Head of caudate nucleus (tissue), 42 donors: ENCODE results near the gene SUSD3.
A peak's percentile ranks its signal among the peaks of the same experiment; 100 is the strongest.
"Not testable (repeated sequence)": the region's sequence is repeated elsewhere in the genome, so short reads cannot be mapped to it uniquely, and the experiment has no call there.

Experiments used
- DNase-seq, 42 donors: peaks; one replicate each; pipeline versions ENCODE4 v3.0.0 to v3.0.0-alpha.2; 2020 to 2021; ENCODE audit warnings: mixed read lengths in 7 of 42
- intact Hi-C: fragments of 100-400 bp; cut with DNase I; formaldehyde crosslinking; loops from one replicate; pipeline ENCODE4 v1.15.0; 2022

Gene SUSD3

DNA sequence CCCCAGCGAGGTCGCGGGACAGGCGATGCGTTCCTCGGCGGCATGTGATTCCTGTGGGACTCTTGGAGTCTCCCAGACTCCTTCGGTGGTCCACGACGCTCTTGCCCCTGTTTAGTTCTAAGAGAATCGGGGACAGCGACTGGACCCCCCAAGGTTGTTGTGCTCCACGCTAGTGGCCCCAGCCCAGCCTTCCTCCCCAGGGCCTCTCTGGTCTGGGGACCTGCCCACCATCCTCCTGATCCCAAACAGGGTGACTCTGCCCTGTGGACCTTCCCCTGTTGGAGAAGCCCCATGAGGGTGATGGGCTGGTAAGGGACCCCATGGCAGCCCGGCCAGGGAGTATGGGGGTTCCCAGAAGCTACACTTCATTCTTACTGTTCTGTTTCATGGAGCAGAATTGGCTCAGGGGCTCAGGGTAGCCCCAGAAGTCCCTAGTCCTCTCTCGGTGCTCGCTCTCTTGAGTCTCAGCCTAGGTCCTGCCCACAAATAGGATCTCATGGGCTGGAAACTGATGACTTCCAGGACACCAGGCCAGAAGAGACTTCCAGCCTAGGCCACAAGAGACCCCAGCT lies 38.4 kb downstream of the SUSD3 start:
- intact Hi-C loops = loop anchor here (5.0 kb wide), 2 partner anchors 35 to 355 kb away; partner anchors contain the start of genes FAM120A, FAM120AOS and NINJ1
- peak in 1 of 42 donors; percentile 3 for DNase-seq

GRCh38 chr9:93097511-93098201 lies 39.2 kb downstream of the SUSD3 start:
- intact Hi-C loops = loop anchor here (5.0 kb wide), 2 partner anchors 35 to 355 kb away; partner anchors contain the start of genes FAM120A, FAM120AOS and NINJ1
- peak in 31 of 42 donors; percentile 28 to 80 (median 53) for DNase-seq

GRCh38 chr9:93098236-93098946 lies 39.9 kb downstream of the SUSD3 start:
- peak; percentile 58 to 96 (median 76) for DNase-seq
- intact Hi-C loops = loop anchor here (5.0 kb wide), 2 partner anchors 34 to 354 kb away; partner anchors contain the start of genes FAM120A, FAM120AOS and NINJ1

DNA sequence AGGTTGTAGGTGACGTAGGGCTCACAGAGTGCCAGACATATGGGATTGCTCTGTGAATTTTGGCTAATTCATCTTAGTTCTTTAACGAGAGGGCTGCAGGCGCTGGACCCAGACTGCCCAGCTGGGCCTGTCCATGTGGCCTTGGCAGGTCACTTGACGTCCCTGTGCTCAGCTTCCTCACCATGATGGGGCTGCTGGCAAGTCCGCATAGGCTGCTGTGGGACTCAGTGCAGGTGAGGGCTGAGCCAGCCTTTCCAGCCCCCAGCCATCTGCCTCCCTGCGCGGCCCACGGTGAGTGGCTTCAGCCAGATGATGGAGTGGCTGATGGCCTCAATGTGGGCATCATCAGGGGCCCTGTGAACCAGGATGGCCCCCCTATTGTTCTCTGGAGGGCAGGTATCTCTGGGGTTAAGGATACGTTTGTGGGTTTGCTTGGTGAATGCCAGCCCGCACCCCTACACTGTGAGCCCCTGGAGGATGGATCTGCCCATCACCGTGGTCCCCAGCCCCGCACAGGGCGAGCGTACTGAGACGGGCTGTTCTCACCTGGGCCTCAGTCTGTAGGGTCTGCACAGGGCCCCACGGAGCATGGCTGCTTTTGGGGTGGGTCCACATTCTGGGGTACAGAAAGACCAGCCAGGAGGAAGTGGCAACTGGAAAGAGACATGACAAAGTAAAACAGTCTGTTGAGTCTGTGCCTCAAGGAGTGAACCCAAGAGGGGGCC lies 41.2 kb downstream of the SUSD3 start:
- peak in 2 of 42 donors; percentile 3 to 7 for DNase-seq
- intact Hi-C loops = loop anchor here (5.0 kb wide), 2 partner anchors 33 to 353 kb away; partner anchors contain the start of genes FAM120A, FAM120AOS and NINJ1

DNA sequence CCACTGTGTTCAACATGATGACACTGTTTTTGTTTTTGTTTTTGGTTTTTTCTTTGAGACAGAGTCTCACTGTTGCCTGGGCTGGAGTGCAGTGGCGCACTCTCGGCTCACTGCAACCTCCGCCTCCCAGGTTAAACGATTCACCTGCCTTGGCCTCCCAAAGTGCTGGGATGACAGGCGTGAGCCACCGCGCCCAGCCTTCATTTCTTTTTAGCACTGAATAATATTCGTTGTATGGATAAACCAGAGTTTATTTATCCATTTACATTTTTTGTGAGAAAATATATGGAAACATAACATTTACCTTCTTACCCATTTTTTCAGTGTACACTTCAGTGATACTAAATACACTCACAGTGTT lies 41.8 kb downstream of the SUSD3 start:
- intact Hi-C loops = no loop called here
- no peak for DNase-seq

DNA sequence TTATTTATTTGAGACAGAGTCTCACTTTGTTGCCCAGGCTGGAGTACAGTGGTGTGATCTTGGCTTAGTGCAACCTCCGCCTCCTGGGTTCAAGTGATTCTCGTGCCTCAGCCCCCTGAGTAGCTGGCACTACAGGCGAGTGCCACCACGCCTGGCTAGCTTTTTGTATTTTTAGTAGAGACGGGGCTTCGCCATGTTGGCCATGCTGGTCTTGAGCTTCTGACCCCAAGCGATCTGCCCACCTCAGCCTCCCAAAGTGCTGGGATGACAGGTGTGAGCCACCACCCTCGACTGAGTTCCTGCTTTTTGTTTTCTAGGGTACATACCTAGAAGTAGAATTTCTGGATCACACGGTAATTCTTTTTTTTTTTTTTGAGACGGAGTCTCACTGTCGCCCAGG lies 42.6 kb downstream of the SUSD3 start:
- intact Hi-C loops, DNase-seq: not testable (repeated sequence)

DNA sequence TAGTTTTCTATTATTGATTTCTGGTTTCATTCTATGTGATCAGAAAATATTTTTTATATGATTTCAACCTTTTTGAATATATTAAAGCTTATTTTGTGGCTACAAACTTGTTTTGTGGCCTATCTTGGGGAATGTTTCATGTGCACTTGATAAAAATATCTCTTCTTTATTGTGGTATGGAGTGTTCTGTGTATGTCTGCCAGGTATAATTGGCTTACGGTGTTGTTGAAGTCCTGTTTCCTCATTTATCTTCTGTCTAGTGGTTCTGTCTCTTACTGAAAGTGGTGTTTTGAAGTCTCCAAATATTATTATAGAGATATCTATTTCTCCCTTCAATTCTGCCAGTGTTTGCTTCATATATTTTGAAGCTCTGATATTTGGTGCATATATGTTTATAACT lies 47.1 kb downstream of the SUSD3 start:
- no peak for DNase-seq
- intact Hi-C loops = no loop called here

GRCh38 chr9:93107151-93107824 lies 48.8 kb downstream of the SUSD3 start:
- intact Hi-C loops = no loop called here
- peak in 5 of 42 donors; percentile 0 to 9 (median 2) for DNase-seq

DNA sequence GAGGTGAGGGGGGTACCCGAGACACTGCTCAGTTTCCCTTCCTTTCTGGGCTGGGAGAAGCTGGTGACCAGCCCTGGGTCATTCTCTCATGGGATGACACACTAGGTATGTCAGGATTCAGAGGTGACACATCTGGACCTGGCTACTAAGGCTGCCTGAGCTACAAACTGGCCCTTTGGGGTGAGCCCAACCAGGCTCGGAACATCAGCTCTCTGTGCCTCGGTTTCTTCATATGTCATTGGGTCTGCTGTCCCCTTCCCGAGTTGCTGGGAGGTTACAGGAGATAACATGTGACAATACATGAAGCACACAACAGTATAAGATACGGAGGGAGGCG lies 49.3 kb downstream of the SUSD3 start:
- DNase-seq = peak in 2 of 42 donors; percentile 2 to 11
- intact Hi-C loops = no loop called here

DNA sequence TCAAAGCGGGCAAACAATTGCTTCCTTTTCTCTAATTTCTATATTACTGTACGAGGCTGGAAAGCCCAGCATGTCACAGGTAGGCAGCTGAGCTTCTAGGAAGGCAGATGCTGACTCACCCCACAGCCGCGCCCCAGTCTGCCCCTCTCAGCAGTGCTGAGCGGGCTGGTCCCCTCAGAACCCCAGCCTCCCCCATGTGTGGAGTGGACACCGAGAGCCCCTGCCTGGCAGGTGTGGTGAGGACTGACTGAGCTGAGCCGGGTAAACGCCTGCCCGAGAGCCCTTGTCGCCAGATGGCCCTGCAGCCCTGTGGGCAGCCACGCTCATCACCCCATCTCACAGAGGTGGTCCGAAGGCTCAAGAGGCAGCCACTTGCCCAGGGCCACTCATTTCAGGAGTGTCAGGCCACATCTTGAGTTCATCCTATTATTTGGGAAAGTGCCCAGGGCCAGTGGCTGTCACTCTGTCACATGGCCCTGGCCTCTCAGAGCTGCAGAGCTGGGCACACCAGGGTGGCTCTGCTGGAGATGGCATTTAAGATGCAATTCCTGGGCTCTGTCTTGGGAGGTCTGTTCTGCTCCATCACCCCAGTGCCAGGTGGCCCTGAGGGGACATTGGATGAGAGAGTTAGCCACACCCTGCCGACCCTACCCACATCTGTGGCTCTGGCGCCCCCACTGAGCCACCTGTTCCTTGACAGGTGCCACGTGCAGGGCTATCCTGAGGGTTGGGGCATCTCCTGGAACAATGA lies 50.0 kb downstream of the SUSD3 start:
- peak in 3 of 42 donors; percentile 2 to 18 (median 6) for DNase-seq
- intact Hi-C loops = no loop called here

- intact Hi-C loops = loop anchor here (5.0 kb wide), 1 partner anchor 197 kb away; no protein-coding TSS in a partner anchor
- peak in 6 of 42 donors; percentile 3 to 28 (median 10) for DNase-seq
Measured at GRCh38 chr9:93110311-93110855, 51.9 kb downstream of the SUSD3 start.

GRCh38 chr9:93111001-93111370 lies 52.5 kb downstream of the SUSD3 start:
- intact Hi-C loops = loop anchor here (5.0 kb wide), 1 partner anchor 196 kb away; no protein-coding TSS in a partner anchor
- peak in 4 of 42 donors; percentile 0 to 10 (median 2) for DNase-seq

GRCh38 chr9:93111371-93112115 lies 53.0 kb downstream of the SUSD3 start:
- peak in 6 of 42 donors; percentile 3 to 12 (median 8) for DNase-seq
- intact Hi-C loops = loop anchor here (5.0 kb wide), 1 partner anchor 196 kb away; no protein-coding TSS in a partner anchor

DNA sequence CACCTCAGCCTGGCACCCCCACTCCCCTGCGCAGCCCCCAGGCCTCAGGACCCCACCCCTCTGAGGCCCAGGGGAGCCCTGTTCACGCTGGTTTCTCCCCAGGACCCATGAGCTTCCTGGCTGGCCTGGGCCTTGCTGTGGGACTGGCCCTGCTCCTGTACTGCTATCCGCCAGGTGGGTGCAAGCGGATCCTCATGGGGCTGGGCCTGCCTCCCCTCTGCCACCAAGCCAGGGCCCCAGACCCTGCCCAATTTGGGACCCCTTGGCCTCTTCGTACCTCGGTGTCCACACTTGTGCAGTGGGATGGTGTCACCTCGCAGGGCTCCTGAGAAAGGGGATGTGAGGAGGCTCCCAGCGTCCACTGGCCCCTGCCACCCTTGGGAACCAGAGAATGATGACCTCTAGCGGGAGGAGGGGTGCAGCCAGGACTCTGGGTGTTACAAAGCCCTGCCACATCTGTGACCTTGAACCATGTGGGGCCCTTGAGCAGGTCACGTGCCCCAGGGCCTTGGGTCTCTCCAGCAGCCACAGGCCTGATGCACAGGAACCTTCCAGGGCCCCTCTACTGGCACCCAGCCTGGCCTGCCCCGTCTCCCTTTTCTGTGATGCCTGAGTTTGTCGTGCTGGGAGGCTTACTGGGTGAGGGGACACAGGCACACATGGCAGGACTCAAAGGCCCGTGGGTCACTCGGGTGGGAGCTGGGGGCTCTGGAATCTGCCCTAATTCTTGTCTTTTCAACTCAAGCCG lies 53.8 kb downstream of the SUSD3 start:
- DNase-seq = peak in 5 of 42 donors; percentile 3 to 12 (median 5)
- intact Hi-C loops = loop anchor here (5.0 kb wide), 1 partner anchor 195 kb away; no protein-coding TSS in a partner anchor

GRCh38 chr9:93112864-93113389 lies 54.4 kb downstream of the SUSD3 start:
- peak in 8 of 42 donors; percentile 1 to 20 (median 7) for DNase-seq
- intact Hi-C loops = loop anchor here (5.0 kb wide), 1 partner anchor 194 kb away; no protein-coding TSS in a partner anchor
